Heart right ventricle (tissue), 16 donors: ENCODE results near the gene RBM33. TPM values are rescaled to one million over a fixed set of nuclear protein-coding genes. Genes with fewer than 3 reads are reported as not detected.

Experiments
- ATAC-seq, 8 donors: fragments of 200-7000 bp; cut with Tn5 transposase; one replicate each; pipeline ENCODE4 v1.9.1; 2020; ENCODE audit warnings: mild to moderate bottlenecking in 8 of 8, moderate library complexity in 8 of 8, moderate number of reproducible peaks in 1 of 8
- DNase-seq, 2 donors: peaks; one replicate each; pipeline ENCODE4 v3.0.0-alpha.2; 2020
- H3K27ac ChIP-seq, 10 donors: fragments of 200-600 bp; sonication (generic) in 2 of 10; one replicate each; pipeline versions ENCODE4 v1.5.0 to v1.8.0; 2020 to 2022; ENCODE audit warnings: mild to moderate bottlenecking in 3 of 10
- H3K27me3 ChIP-seq, 7 donors: fragments of 200-600 bp; one replicate each; pipeline ENCODE4 v1.8.0; 2021 to 2022; ENCODE audit warnings: mild to moderate bottlenecking in 2 of 7
- H3K36me3 ChIP-seq, 9 donors: fragments of 200-600 bp; sonication (generic) in 1 of 9; one replicate each; pipeline versions ENCODE4 v1.5.0 to v1.8.0; 2020 to 2022; ENCODE audit warnings: mild to moderate bottlenecking in 2 of 9
- H3K4me1 ChIP-seq, 9 donors: fragments of 200-600 bp; sonication (generic) in 1 of 9; one replicate each; pipeline versions ENCODE4 v1.5.0 to v1.8.0; 2020 to 2022; ENCODE audit warnings: mild to moderate bottlenecking in 4 of 9
- H3K4me3 ChIP-seq, 10 donors: fragments of 200-600 bp; sonication (generic) in 2 of 10; one replicate each; pipeline versions ENCODE4 v1.5.0 to v1.8.0; 2020 to 2022; ENCODE audit warnings: mild to moderate bottlenecking in 7 of 10, moderate library complexity in 2 of 10
- H3K9me3 ChIP-seq, 11 donors: fragments of 200-600 bp in 10 of 11; sonication (generic) in 2 of 11; one replicate each; pipeline versions ENCODE4 v1.5.0 to v1.8.0; 2013 to 2022; ENCODE audit warnings: mild to moderate bottlenecking in 2 of 11, control low read depth in 1 of 11, moderate library complexity in 1 of 11
- WGBS, 2 donors: extraction: QIAGEN DNeasy Blood & Tissue Kit; methylation state at CpG; one replicate each; pipeline ENCODE4 v1.1.7; 2013; ENCODE audit warnings: inconsistent platforms in 1 of 2; 5-methylcytosine and 5-hydroxymethylcytosine counted together
- intact Hi-C, 10 donors: fragments of 100-400 bp; cut with DNase I; formaldehyde crosslinking; loops; one replicate each; pipeline versions ENCODE4 v1.11.1 to v1.14.2; 2022
- polyA plus RNA-seq, 2 donors: library from polyadenylated mRNA; stranded (reverse); fragments of 200-250 nt; gene quantifications; one replicate each; pipeline ENCODE4 v1.2.3, GENCODE V29; 2013
- total RNA-seq, 10 donors: library from RNA; stranded (reverse); fragmentation: NEBNext Ultra II Directional in 3 of 10; extraction: Animal tissue kit (Norgen Biotek cat#: 25700) in 3 of 10; gene quantifications; one replicate each; pipeline versions ENCODE4 v1.2.1 to v1.2.4, GENCODE V29; 2021 to 2023
- TF ChIP-seq, protein P1 (sequence below), 9 donors: fragments of 200-600 bp; sonication (generic) in 2 of 9; IDR thresholded peaks; one replicate each; pipeline versions ENCODE4 v1.5.0 to v1.8.0; 2021 to 2022; ENCODE audit warnings: antibody characterized with exemption in 9 of 9, mild to moderate bottlenecking in 5 of 9, moderate library complexity in 1 of 9
- donor health status: Arrhythmogenic right ventricular cardiomyopathy.
- donor health status: ischemic (EF 13 %, LVEDD 7.1; RV severe dilation, severe dysfunction).
- donor health status: healthy with polysubstance abuse.
- donor health status: DM: no; HTN: yes; CAD: no.
- donor health status: DM: no; HTN: no; CAD: no.
- donor health status: ischemic (EF 25% LVEDD 6.9; RV normal size, moderate dysfunction).
- donor health status: ischemic (EF 25% LVEDD 5.7; RV mildly dilated, moderate dysfunction).
- donor health status: healthy.
- donor health status: DM: yes; HTN: yes; CAD: no.
- donor health status: Ischemic cardiomyopathy.
- donor health status: ischemic (EF 35%, LVEDD 5.7; RV mildly dilated, moderate dysfunction).
- donor health status: nonischemic (EF 11% LVEDD 7.7; RV severe dilation, severe dysfunction).
- donor health status: DM: yes; HTN: yes; CAD: no.
- donor health status: PGD.
- donor health status: ischemic (EF 29% LVEDD 5.4; RV normal size, mild dysfunction).
- donor health status: nonischemic (EF 23%, LVEDD 6.1; RV moderate dilation, normal function).

The RBM33 gene
- total and polyA plus RNA-seq, 12 donors, result 9.5 to 44.6 (median 35.7) TPM

DNA sequence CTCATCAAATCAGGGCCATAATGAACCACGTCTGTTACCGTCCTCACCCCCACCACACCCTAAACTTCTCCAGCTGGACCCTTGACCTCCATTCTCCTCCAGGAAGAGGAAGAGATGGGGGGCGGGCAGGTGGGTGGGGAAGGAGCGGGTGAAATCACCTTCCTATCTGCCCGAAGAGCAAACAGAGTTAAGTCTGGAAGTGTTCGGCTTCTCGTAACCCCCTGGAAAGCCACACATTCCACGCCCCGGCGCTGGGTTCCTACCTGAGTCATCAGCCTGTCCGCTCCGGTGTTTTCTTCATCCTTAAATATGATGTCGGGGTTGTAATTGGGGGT, 167.1 kb downstream of the RBM33 start:
- TF ChIP-seq, protein P1, sequence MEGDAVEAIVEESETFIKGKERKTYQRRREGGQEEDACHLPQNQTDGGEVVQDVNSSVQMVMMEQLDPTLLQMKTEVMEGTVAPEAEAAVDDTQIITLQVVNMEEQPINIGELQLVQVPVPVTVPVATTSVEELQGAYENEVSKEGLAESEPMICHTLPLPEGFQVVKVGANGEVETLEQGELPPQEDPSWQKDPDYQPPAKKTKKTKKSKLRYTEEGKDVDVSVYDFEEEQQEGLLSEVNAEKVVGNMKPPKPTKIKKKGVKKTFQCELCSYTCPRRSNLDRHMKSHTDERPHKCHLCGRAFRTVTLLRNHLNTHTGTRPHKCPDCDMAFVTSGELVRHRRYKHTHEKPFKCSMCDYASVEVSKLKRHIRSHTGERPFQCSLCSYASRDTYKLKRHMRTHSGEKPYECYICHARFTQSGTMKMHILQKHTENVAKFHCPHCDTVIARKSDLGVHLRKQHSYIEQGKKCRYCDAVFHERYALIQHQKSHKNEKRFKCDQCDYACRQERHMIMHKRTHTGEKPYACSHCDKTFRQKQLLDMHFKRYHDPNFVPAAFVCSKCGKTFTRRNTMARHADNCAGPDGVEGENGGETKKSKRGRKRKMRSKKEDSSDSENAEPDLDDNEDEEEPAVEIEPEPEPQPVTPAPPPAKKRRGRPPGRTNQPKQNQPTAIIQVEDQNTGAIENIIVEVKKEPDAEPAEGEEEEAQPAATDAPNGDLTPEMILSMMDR (IDR thresholded peaks at IDR 0.05), result no peak
- 2 to 3% methylated on average over 13 of the region's 13 CpGs for WGBS, 2 donors

DNA sequence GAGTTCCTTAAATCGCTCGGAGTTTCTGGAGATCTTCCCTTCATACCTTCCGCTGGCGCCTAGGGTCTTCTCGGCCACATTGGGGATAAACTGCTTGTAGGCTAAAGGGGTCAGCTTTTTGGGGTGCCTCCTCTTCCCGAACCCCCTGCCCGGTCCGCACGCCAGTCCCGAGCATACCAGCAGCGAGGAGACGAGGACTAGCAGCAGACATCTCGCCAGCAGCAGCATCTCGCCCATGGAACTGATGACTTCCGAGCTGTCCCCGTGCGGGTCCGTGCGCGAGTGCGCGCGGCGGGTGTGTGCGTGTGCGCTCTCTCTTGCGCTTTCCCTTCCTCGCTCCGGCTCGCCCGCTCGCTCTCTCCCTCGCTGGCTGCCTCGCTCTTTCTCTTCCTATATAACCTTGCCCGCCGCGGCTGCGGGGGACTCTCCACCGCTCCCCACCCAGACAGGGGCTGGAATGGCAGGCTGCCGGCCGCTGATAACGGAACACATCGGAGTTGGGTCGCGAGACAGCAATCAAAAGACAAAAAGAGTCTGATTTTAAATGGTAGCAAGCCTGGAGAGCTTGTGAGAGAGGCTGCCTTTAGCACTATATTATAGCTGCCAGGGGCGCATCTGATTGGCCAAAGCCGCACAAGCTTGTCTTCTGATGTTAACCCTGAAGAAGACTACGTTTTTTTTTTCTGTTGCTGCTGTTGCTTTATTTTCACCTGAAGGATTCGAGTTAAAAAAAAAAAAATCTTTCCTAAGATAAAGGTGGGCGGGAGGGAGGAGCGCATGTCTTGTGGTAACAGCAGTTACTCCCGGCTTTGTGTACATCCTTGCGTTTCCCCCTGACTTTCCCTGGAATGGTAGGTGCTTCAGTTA, 167.7 kb downstream of the RBM33 start, which contains the start of gene SHH:
Gene SHH, minus strand, starts transcription at position 569 of the 867 bp plus-strand sequence. Its CDS starts 341 bp downstream, at position 228.
- TF ChIP-seq, protein P1 (IDR thresholded peaks at IDR 0.05), result no peak
- WGBS, 2 donors, result 1% methylated on average over 53 of the region's 53 CpGs
- H3K4me3 ChIP-seq, result peak within 1 kb of the TSS in 1 of 10 donors; percentile 19
- H3K27ac ChIP-seq, result no peak within 1 kb of the TSS
- ATAC-seq, result no peak
- no peaks in the 10 kb centered on the region for H3K9me3 ChIP-seq
- H3K4me1 ChIP-seq, result peaks cover 3 to 39% (median 27%) of the 10 kb centered on the region in 9 donors
- no peaks in the 10 kb centered on the region for H3K36me3 ChIP-seq
- DNase-seq, result no peak
- H3K27me3 ChIP-seq, result peaks cover 31 to 99% (median 98%) of the 10 kb centered on the region in 7 donors
- intact Hi-C loops, result loop anchor here in 4 of 10 donors (5.0 to 10.0 kb wide), 3 partner anchors 660 to 953 kb away; no protein-coding TSS in a partner anchor

More for the DNA sequence above, 167.1 kb downstream of the RBM33 start:
- intact Hi-C loops, result loop anchor here in 4 of 10 donors (5.0 to 10.0 kb wide), 3 partner anchors 661 to 953 kb away; no protein-coding TSS in a partner anchor
- no peak for DNase-seq
- H3K4me3 ChIP-seq, result no peak overlapping the region
- peaks cover 31 to 100% (median 98%) of the 10 kb centered on the region in 7 donors for H3K27me3 ChIP-seq
- H3K4me1 ChIP-seq, result peaks cover 3 to 40% (median 27%) of the 10 kb centered on the region in 9 donors
- H3K9me3 ChIP-seq, result no peaks in the 10 kb centered on the region
- no peak for ATAC-seq
- H3K27ac ChIP-seq, result no peak overlapping the region
- H3K36me3 ChIP-seq, result no peaks in the 10 kb centered on the region

DNA sequence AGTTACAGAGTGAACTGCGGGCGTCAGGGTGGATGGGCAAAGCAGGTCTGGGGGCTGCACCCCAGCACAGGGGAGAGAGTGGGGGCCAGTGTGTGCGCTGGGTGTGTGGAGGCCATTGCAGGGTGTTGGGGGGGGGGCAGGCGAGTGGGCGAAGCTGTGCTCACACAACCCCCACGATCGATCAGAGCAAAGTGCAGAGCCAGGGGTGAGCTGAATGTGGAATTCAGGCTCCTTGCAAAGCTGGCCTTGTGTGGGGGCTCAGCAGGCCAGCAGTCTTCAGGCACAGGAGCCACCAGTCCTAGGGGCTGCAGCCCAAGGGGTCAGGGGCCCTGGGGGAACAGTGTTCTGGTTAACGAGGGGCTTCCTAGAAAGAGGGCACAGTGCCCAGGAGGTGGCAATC, 168.7 kb downstream of the RBM33 start:
- Histone ChIP-seq H3K36me3 (no peaks in the 10 kb centered on the region), H3K9me3 (no peaks in the 10 kb centered on the region), H3K27me3 (peaks cover 24 to 95% (median 93%) of the 10 kb centered on the region in 7 donors), H3K4me1 (peaks cover 3 to 38% (median 23%) of the 10 kb centered on the region in 9 donors), H3K27ac (no peak overlapping the region), H3K4me3 (no peak overlapping the region)
- TF ChIP-seq, protein P1 (IDR thresholded peaks at IDR 0.05), result no peak
- intact Hi-C loops, result loop anchor here in 4 of 10 donors (5.0 to 10.0 kb wide), 3 partner anchors 659 to 952 kb away; no protein-coding TSS in a partner anchor
- DNase-seq (no peak), ATAC-seq (no peak)
- 5 to 6% methylated on average over 8 of the region's 8 CpGs for WGBS, 2 donors

DNA sequence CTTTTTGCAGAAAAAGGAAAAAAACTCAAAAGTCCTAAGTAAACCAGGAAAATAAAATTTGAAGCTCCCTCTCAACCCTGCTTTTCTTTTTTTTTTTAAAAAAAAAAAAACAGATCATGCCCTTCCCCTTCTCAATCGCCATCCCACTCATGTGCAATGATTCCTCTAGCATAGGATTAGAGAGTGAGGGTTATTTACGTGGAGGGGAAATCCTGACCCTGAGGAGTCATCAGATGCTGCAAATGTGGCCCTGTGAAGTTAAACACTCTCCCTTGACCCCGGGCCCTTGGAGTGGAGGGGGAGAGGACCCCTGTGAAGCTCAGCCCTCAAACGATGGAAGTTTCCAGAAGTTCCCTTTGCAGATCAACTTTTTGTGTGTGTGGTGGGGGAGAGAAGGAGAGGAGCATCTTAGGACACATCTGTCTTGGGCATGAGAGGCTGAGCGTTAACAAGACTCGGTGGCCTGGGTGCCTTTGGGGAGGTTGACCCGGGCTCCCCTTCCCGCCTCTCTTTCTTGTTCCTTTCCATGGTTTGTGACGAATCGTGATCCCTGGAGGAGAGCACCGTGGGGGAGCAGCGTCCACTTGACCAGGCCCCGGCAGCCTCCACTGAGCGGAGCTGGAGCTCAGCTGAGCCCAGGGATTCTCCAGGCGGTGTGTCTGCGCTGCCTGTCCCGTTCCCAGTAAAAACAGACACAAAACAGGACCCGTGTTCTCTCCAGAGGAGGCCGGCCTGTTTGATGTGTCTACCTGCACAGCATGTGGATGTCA, 169.3 kb downstream of the RBM33 start:
- peaks cover 18 to 95% (median 92%) of the 10 kb centered on the region in 7 donors for H3K27me3 ChIP-seq
- ATAC-seq (no peak), DNase-seq (no peak)
- peaks cover 3 to 32% (median 17%) of the 10 kb centered on the region in 9 donors for H3K4me1 ChIP-seq
- H3K4me3 ChIP-seq, result no peak overlapping the region
- WGBS, 2 donors, result 3 to 8% methylated on average over 19 of the region's 19 CpGs
- no peak overlapping the region for H3K27ac ChIP-seq
- no peaks in the 10 kb centered on the region for H3K9me3 ChIP-seq
- intact Hi-C loops, result loop anchor here in 4 of 10 donors (5.0 to 10.0 kb wide), 3 partner anchors 659 to 951 kb away; no protein-coding TSS in a partner anchor
- TF ChIP-seq, protein P1 (IDR thresholded peaks at IDR 0.05), result no peak
- no peaks in the 10 kb centered on the region for H3K36me3 ChIP-seq
